Activated CD4-positive, alpha-beta memory T cell treated with anti-CD3 and anti-CD28 coated beads, Interleukin-2, amount 10 ng/mL, durations not matched to agents 7 days and 5 days (primary cell): Measurements from ENCODE around the gene COX14. TPM values are rescaled to one million over a fixed set of nuclear protein-coding genes. Genes with fewer than 3 reads are reported as not detected.
"Not testable (repeated sequence)": the region's sequence is repeated elsewhere in the genome, so short reads cannot be mapped to it uniquely, and the experiment has no call there.

Source experiments
- CTCF ChIA-PET: fragments of 350-600 bp; sonication (Branson Sonifier 250); formaldehyde crosslinking; loops from one replicate; lab custom pipeline; 2021; ENCODE audit warnings: antibody characterized with exemption, inconsistent platforms; lab: Charles Lee
- POLR2A ChIA-PET: fragments of 350-600 bp; sonication (Branson Sonifier 250); formaldehyde crosslinking; loops from one replicate; lab custom pipeline; 2021; ENCODE audit warnings: antibody characterized with exemption; lab: Charles Lee
- DNase-seq: peaks from one replicate; pipeline ENCODE4 v3.0.0-alpha.2; 2020
- H3K27ac Mint-ChIP-seq: one replicate; pipeline ENCODE4 v1.8.0; 2021; ENCODE audit warnings: mild to moderate bottlenecking, mixed read lengths
- H3K27me3 Mint-ChIP-seq: one replicate; pipeline ENCODE4 v1.8.0; 2021; ENCODE audit warnings: mixed read lengths
- H3K36me3 Mint-ChIP-seq: one replicate; pipeline ENCODE4 v1.8.0; 2021; ENCODE audit warnings: low read depth, mixed read lengths
- H3K4me1 Mint-ChIP-seq: one replicate; pipeline ENCODE4 v1.8.0; 2021; ENCODE audit warnings: mixed read lengths
- H3K4me3 Mint-ChIP-seq: one replicate; pipeline ENCODE4 v1.8.0; 2021; ENCODE audit warnings: mild to moderate bottlenecking, mixed read lengths
- H3K9me3 Mint-ChIP-seq: one replicate; pipeline ENCODE4 v1.8.0; 2021; ENCODE audit warnings: mixed read lengths
- total RNA-seq, 2 experiments: library from RNA; stranded (reverse); gene quantifications; one replicate each; pipeline ENCODE4 v1.2.3, GENCODE V29; 2021

The COX14 gene
- total RNA-seq, 2 experiments from 2014 or later: 53.5 to 55.3 TPM

- H3K27me3 Mint-ChIP-seq: peaks cover 4% of the 10 kb centered on the region
- DNase-seq: peak; percentile 83
- H3K27ac Mint-ChIP-seq: no peak overlapping the region
- CTCF ChIA-PET: interaction anchor here (0.6 to 2.1 kb wide), 19 partner anchors 8 to 946 kb away, joined by 3 to 11 read pairs (median 5); partner anchors contain the start of genes COX14 and SMARCD1
- no peaks in the 10 kb centered on the region for H3K9me3 Mint-ChIP-seq
- H3K36me3 Mint-ChIP-seq: no peaks in the 10 kb centered on the region
- H3K4me3 Mint-ChIP-seq: no peak overlapping the region
- H3K4me1 Mint-ChIP-seq: peaks cover 6% of the 10 kb centered on the region
- POLR2A ChIA-PET: no interaction called here
These were observed 36.9 kb upstream of the COX14 start for GRCh38 chr12:50074936-50075807.

- POLR2A ChIA-PET: no interaction called here
- no peak overlapping the region for H3K27ac Mint-ChIP-seq
- DNase-seq: no peak
- H3K27me3 Mint-ChIP-seq: no peaks in the 10 kb centered on the region
- CTCF ChIA-PET: interaction anchor here (1.3 to 2.1 kb wide), 6 partner anchors 9 to 238 kb away, joined by 3 to 11 read pairs (median 7); partner anchors contain the start of genes COX14 and SMARCD1
- H3K4me1 Mint-ChIP-seq: peaks cover 2% of the 10 kb centered on the region
- no peak overlapping the region for H3K4me3 Mint-ChIP-seq
- H3K9me3 Mint-ChIP-seq: no peaks in the 10 kb centered on the region
- H3K36me3 Mint-ChIP-seq: no peaks in the 10 kb centered on the region
These were observed 36.2 kb upstream of the COX14 start for GRCh38 chr12:50075808-50076170.

GRCh38 chr12:50077099-50077498 is 34.9 kb upstream of the COX14 start:
- no peak overlapping the region for H3K27ac Mint-ChIP-seq
- POLR2A ChIA-PET: interaction anchor here (0.9 to 1.9 kb wide), 2 partner anchors 8 to 35 kb away, joined by 3 to 4 read pairs; partner anchors contain the start of genes COX14 and SMARCD1
- CTCF ChIA-PET: interaction anchor here (0.6 to 2.1 kb wide), 8 partner anchors 10 to 237 kb away, joined by 3 to 9 read pairs (median 3); partner anchors contain the start of gene COX14
- no peaks in the 10 kb centered on the region for H3K9me3 Mint-ChIP-seq
- DNase-seq: no peak
- H3K27me3 Mint-ChIP-seq: no peaks in the 10 kb centered on the region
- no peak overlapping the region for H3K4me3 Mint-ChIP-seq
- no peaks in the 10 kb centered on the region for H3K36me3 Mint-ChIP-seq
- peaks cover 2% of the 10 kb centered on the region for H3K4me1 Mint-ChIP-seq

- H3K36me3 Mint-ChIP-seq: no peaks in the 10 kb centered on the region
- no peaks in the 10 kb centered on the region for H3K27me3 Mint-ChIP-seq
- no peak for DNase-seq
- H3K4me1 Mint-ChIP-seq: peaks cover 2% of the 10 kb centered on the region
- ChIA-PET POLR2A (interaction anchor here (1.9 kb wide), 1 partner anchor 34 kb away, joined by 4 read pairs; the partner anchor contains the start of gene COX14), CTCF (no interaction called here)
- H3K9me3 Mint-ChIP-seq: no peaks in the 10 kb centered on the region
- H3K4me3 Mint-ChIP-seq: no peak overlapping the region
- no peak overlapping the region for H3K27ac Mint-ChIP-seq
These were observed 33.8 kb upstream of the COX14 start for GRCh38 chr12:50078281-50078680.

- Mint-ChIP-seq H3K4me1 (peaks cover 9% of the 10 kb centered on the region), H3K36me3 (no peaks in the 10 kb centered on the region), H3K27me3 (no peaks in the 10 kb centered on the region), H3K27ac (no peak overlapping the region), H3K9me3 (no peaks in the 10 kb centered on the region), H3K4me3 (no peak overlapping the region)
- ChIA-PET CTCF (interaction anchor here (0.8 to 1.0 kb wide), 2 partner anchors 9 to 32 kb away, joined by 3 to 7 read pairs; partner anchors contain the start of gene COX14), POLR2A (no interaction called here)
- DNase-seq: no peak
These were observed 32.3 kb upstream of the COX14 start for GRCh38 chr12:50079771-50080170.

DNA sequence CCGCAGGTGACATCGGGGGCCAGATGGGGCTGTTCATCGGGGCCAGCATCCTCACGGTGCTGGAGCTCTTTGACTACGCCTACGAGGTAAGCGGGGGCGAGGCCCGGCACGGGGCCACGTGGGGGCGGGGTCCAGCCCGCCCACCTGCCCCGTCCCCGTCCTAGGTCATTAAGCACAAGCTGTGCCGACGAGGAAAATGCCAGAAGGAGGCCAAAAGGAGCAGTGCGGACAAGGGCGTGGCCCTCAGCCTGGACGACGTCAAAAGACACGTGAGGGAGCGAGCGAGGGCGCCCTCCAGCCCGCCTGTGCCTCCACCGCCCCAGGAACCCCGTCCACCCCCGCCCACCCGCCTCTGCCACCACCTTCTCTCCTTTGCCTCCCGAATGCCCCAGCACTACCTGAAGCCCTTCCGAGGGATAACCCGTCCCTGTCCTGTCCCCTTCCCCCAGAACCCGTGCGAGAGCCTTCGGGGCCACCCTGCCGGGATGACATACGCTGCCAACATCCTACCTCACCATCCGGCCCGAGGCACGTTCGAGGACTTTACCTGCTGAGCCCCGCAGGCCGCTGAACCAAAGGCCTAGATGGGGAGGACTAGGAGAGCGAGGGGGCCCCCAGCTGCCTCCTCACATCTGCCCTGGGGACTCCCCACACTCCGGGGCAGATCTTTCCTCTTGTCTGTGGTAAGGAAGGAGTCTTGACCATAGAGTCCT is 30.8 kb upstream of the COX14 start:
- POLR2A ChIA-PET: interaction anchor here (2.2 kb wide), 1 partner anchor 86 kb away, joined by 7 read pairs; the partner anchor contains the start of gene CERS5

GRCh38 chr12:50082644-50083043 is 29.4 kb upstream of the COX14 start:
- Mint-ChIP-seq H3K27me3 (no peaks in the 10 kb centered on the region), H3K27ac (no peak overlapping the region), H3K36me3 (peaks cover 12% of the 10 kb centered on the region), H3K4me3 (no peak overlapping the region), H3K9me3 (no peaks in the 10 kb centered on the region), H3K4me1 (peaks cover 28% of the 10 kb centered on the region)
- DNase-seq: no peak
- POLR2A ChIA-PET: interaction anchor here (1.1 to 2.2 kb wide), 5 partner anchors 29 to 681 kb away, joined by 3 to 7 read pairs (median 3); partner anchors contain the start of genes ATF1, CERS5 and COX14
- CTCF ChIA-PET: interaction anchor here (0.7 to 13.1 kb wide), 7 partner anchors 8 to 137 kb away, joined by 3 to 181 read pairs (median 3); partner anchors contain the start of gene COX14

More for the DNA sequence above, 30.8 kb upstream of the COX14 start:
- no peak overlapping the region for H3K4me3 Mint-ChIP-seq
- no peak for DNase-seq
- H3K27me3 Mint-ChIP-seq: no peaks in the 10 kb centered on the region
- no peaks in the 10 kb centered on the region for H3K9me3 Mint-ChIP-seq
- H3K36me3 Mint-ChIP-seq: no peaks in the 10 kb centered on the region
- peaks cover 16% of the 10 kb centered on the region for H3K4me1 Mint-ChIP-seq
- CTCF ChIA-PET: no interaction called here
- no peak overlapping the region for H3K27ac Mint-ChIP-seq

DNA sequence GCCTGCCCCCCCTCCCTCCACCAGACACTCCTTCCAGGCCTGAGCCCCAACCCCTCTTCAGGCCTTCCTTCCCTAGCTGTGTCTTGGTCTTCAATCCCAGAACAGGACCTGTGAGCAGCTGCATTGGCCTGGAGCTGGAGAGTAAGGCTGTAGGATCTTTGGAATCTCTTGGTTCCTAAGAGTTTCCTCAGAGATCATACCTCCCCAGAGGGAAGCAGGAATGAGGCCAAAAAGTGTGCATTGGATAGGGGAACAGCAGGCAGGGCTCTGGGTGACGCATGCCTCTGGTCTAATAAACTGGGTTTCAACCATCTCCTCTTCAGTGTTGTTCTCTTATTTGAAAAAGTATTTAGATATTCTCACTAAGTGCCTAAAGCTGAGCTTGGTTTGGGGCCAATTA is 28.7 kb upstream of the COX14 start:
- CTCF ChIA-PET: interaction anchor here (0.7 to 13.1 kb wide), 7 partner anchors 8 to 138 kb away, joined by 3 to 181 read pairs (median 3); partner anchors contain the start of gene COX14
- Mint-ChIP-seq H3K4me1 (peaks cover 34% of the 10 kb centered on the region), H3K27me3 (no peaks in the 10 kb centered on the region), H3K9me3 (no peaks in the 10 kb centered on the region), H3K4me3 (peak overlapping the region; percentile 70), H3K36me3 (peaks cover 18% of the 10 kb centered on the region), H3K27ac (peak overlapping the region; percentile 43)
- POLR2A ChIA-PET: interaction anchor here (1.1 to 2.2 kb wide), 5 partner anchors 29 to 680 kb away, joined by 3 to 7 read pairs (median 3); partner anchors contain the start of genes ATF1, CERS5 and COX14
- no peak for DNase-seq

- H3K9me3 Mint-ChIP-seq, H3K27me3 Mint-ChIP-seq, DNase-seq: not testable (repeated sequence)
- POLR2A ChIA-PET: interaction anchor here (0.6 to 2.7 kb wide), 23 partner anchors 8 to 322 kb away, joined by 3 to 48 read pairs (median 4); partner anchors contain the start of genes ASIC1, CERS5, COX14 and GPD1
- peaks cover 41% of the 10 kb centered on the region for H3K4me1 Mint-ChIP-seq
- H3K36me3 Mint-ChIP-seq: peaks cover 29% of the 10 kb centered on the region
- peak overlapping the region; percentile 88 for H3K27ac Mint-ChIP-seq
- CTCF ChIA-PET: interaction anchor here (0.8 to 13.1 kb wide), 20 partner anchors 8 to 349 kb away, joined by 3 to 181 read pairs (median 6); partner anchors contain the start of genes CERS5, COX14, GPD1 and RACGAP1
- H3K4me3 Mint-ChIP-seq: peak overlapping the region; percentile 88
These were observed 27.6 kb upstream of the COX14 start for GRCh38 chr12:50084409-50084774.

GRCh38 chr12:50084775-50085614 is 27.0 kb upstream of the COX14 start, which contains the start of gene SMARCD1:
Gene SMARCD1, plus strand, starts transcription at chr12:50085342. Its CDS starts 28 bp downstream, at chr12:50085370.
- Mint-ChIP-seq H3K27me3 (no peaks in the 10 kb centered on the region), H3K4me3 (peak within 1 kb of the TSS; percentile 88), H3K36me3 (peaks cover 35% of the 10 kb centered on the region), H3K9me3 (no peaks in the 10 kb centered on the region), H3K4me1 (peaks cover 41% of the 10 kb centered on the region), H3K27ac (peak within 1 kb of the TSS; percentile 88)
- POLR2A ChIA-PET: interaction anchor here (0.6 to 2.7 kb wide), 24 partner anchors 8 to 954 kb away, joined by 3 to 48 read pairs (median 4); partner anchors contain the start of genes ASIC1, CERS5, COX14 and GPD1
- peak; percentile 83 for DNase-seq
- CTCF ChIA-PET: interaction anchor here (0.6 to 13.1 kb wide), 22 partner anchors 9 to 348 kb away, joined by 3 to 181 read pairs (median 6); partner anchors contain the start of genes CERS5, COX14, GPD1 and RACGAP1

DNA sequence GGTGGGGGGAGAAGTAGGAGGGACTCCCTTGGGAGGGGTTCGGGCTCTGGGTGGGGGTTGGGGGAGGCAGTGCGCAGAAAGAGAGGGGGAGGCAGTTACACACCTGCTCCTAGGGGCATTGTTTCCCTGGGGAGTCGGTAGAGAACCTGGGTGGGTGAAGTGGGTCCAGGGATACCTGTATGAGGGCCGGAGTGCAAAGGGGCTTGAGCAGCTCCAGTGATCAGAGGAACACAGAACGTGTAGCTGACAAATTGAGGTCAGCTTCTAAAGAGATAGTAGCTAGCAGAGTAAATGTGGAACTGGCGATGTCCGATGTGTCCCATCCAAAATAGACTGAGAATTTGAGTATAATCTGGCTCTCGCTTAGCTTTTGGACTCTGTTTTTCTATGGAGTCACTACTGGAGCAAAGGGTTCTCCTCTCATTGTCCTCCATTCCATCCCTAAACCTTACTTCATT is 26.4 kb upstream of the COX14 start:
- H3K4me1 Mint-ChIP-seq: peaks cover 41% of the 10 kb centered on the region
- CTCF ChIA-PET: interaction anchor here (0.6 to 13.1 kb wide), 15 partner anchors 10 to 119 kb away, joined by 3 to 181 read pairs (median 6); partner anchors contain the start of genes COX14, GPD1 and RACGAP1
- POLR2A ChIA-PET: interaction anchor here (0.6 to 2.7 kb wide), 16 partner anchors 9 to 955 kb away, joined by 3 to 48 read pairs (median 4); partner anchors contain the start of genes CERS5, COX14, GPD1 and RACGAP1
- H3K27ac Mint-ChIP-seq: peak overlapping the region; percentile 71
- H3K4me3 Mint-ChIP-seq: peak overlapping the region; percentile 88
- DNase-seq: no peak
- H3K36me3 Mint-ChIP-seq: peaks cover 40% of the 10 kb centered on the region
- H3K9me3 Mint-ChIP-seq: no peaks in the 10 kb centered on the region
- H3K27me3 Mint-ChIP-seq: no peaks in the 10 kb centered on the region
